Endothelial cell of umbilical vein (primary cell): ENCODE data around the gene TMOD1. TPM values are rescaled to one million over a fixed set of nuclear protein-coding genes. Genes with fewer than 3 reads are reported as not detected.

ENCODE experiments used
- BruUV-seq: library from RNA; stranded (reverse); fragments of 400-500 nt; replicated peaks from 2 replicates; lab custom pipeline; 2021; lab: Mats Ljungman, UMichigan
- CTCF ChIA-PET: fragments of 300-600, 350-600 bp; sonication (Branson Sonifier 250); formaldehyde crosslinking; loops from one replicate; lab custom pipeline; 2021; ENCODE audit warnings: antibody characterized with exemption, inconsistent platforms; lab: Charles Lee
- POLR2A ChIA-PET: fragments of 300-600, 350-600 bp; sonication (Branson Sonifier 250); formaldehyde crosslinking; loops from one replicate; lab custom pipeline; 2021; ENCODE audit warnings: antibody characterized with exemption, inconsistent platforms; lab: Charles Lee
- DNase-seq: peaks from one replicate; pipeline ENCODE4 v3.0.0-alpha.2; 2011; ENCODE audit warnings: low read depth, low spot score
- FAIRE-seq: peaks from 2 replicates; lab custom pipeline; 2011; peaks lifted over from hg19 to GRCh38; lab: Jason Lieb, UNC
- H2AFZ ChIP-seq: 2 replicates; pipeline ENCODE4 v1.6.0; 2012; ENCODE audit warnings: low read depth, low read length, control low read depth, inconsistent platforms
- H3K27ac ChIP-seq: 2 replicates; pipeline ENCODE4 v1.5.1; 2011; ENCODE audit warnings: low read depth, mild to moderate bottlenecking, control low read depth, low read length, moderate library complexity; ENCODE audit not compliant: insufficient read depth
- H3K27me3 ChIP-seq, 2 experiments: 2 replicates each; pipeline versions ENCODE4 v1.6.0 to v1.6.1; 2011; ENCODE audit warnings: low read length in 2 of 2, mixed read lengths in 1 of 2; ENCODE audit not compliant: control insufficient read depth in 2 of 2, insufficient read depth in 2 of 2
- H3K36me3 ChIP-seq, 2 experiments: 2 replicates in 1 of 2; 3 replicates in 1 of 2; pipeline ENCODE4 v1.5.1; 2011; ENCODE audit warnings: low read length in 2 of 2, mild to moderate bottlenecking in 1 of 2, moderate library complexity in 1 of 2; ENCODE audit not compliant: control insufficient read depth in 2 of 2, insufficient read depth in 2 of 2; ENCODE audit errors: extremely low read depth in 1 of 2
- H3K4me1 ChIP-seq: 3 replicates; pipeline ENCODE4 v1.5.1; 2011; ENCODE audit warnings: mild to moderate bottlenecking, low read length; ENCODE audit not compliant: control insufficient read depth, insufficient read depth; ENCODE audit errors: extremely low read depth
- H3K4me2 ChIP-seq: 2 replicates; pipeline ENCODE4 v1.6.1; 2011; ENCODE audit warnings: low read length, control low read depth, mixed read lengths; ENCODE audit not compliant: insufficient read depth
- H3K4me3 ChIP-seq, 3 experiments: fragments of 200-600 bp in 1 of 3; sonication (generic), shearing (Covaris generic) in 1 of 3; replicated peaks in 1 of 3; 2 replicates each; pipeline ENCODE4 v1.5.1; 2011 to 2016; ENCODE audit warnings: control low read depth in 3 of 3, low read length in 3 of 3, mild to moderate bottlenecking in 2 of 3, inconsistent platforms in 1 of 3, low read depth in 1 of 3, moderate library complexity in 1 of 3; ENCODE audit not compliant: insufficient read depth in 1 of 3
- H3K79me2 ChIP-seq: 2 replicates; pipeline ENCODE4 v1.6.0; 2012; ENCODE audit warnings: low read length, inconsistent platforms; ENCODE audit not compliant: control insufficient read depth, insufficient read depth
- H3K9ac ChIP-seq: replicated peaks from 2 replicates; pipeline ENCODE3; 2011; ENCODE audit warnings: low read length, control low read depth; ENCODE audit not compliant: insufficient read depth; ENCODE audit errors: extremely low read depth
- H3K9me1 ChIP-seq: replicated peaks from 3 replicates; pipeline ENCODE4 v1.6.0; 2011; ENCODE audit warnings: mild to moderate bottlenecking, low read length; ENCODE audit not compliant: control insufficient read depth, insufficient read depth; ENCODE audit errors: extremely low read depth
- H3K9me3 ChIP-seq: replicated peaks from 2 replicates; pipeline ENCODE4 v1.5.1; 2012; ENCODE audit warnings: low read length, inconsistent platforms; ENCODE audit not compliant: control insufficient read depth, insufficient read depth
- H4K20me1 ChIP-seq: replicated peaks from 2 replicates; pipeline ENCODE3; 2011; ENCODE audit warnings: mild to moderate bottlenecking, low read length; ENCODE audit not compliant: control insufficient read depth, insufficient read depth; ENCODE audit errors: extremely low read depth
- EZH2 ChIP-seq: IDR thresholded peaks from 2 replicates; pipeline ENCODE4 v1.6.1; 2012; ENCODE audit warnings: borderline replicate concordance, low read depth, mild to moderate bottlenecking, moderate library complexity, low read length, inconsistent platforms; ENCODE audit not compliant: severe bottlenecking
- FOS ChIP-seq: IDR thresholded peaks from 2 replicates; pipeline ENCODE4 v1.6.1; 2011; ENCODE audit warnings: mild to moderate bottlenecking, low read length, moderate library complexity, borderline replicate concordance; ENCODE audit not compliant: insufficient read depth
- GATA2 ChIP-seq: IDR thresholded peaks from 2 replicates; pipeline ENCODE4 v1.7.0; 2011; ENCODE audit warnings: low read depth, mild to moderate bottlenecking, moderate library complexity, mixed read lengths, low read length; ENCODE audit not compliant: insufficient read length, insufficient read depth
- JUN ChIP-seq: IDR thresholded peaks from 2 replicates; pipeline ENCODE4 v1.6.1; 2011; ENCODE audit warnings: borderline replicate concordance, low read depth; ENCODE audit not compliant: insufficient read length, insufficient read depth
- MYC ChIP-seq: IDR thresholded peaks from one replicate; pipeline ENCODE4 v1.6.1; 2011; ENCODE audit warnings: mild to moderate bottlenecking, low read depth, low read length
- POLR2A ChIP-seq: IDR thresholded peaks from 2 replicates; pipeline ENCODE4 v1.6.1; 2012; ENCODE audit warnings: low read depth, mild to moderate bottlenecking, control low read depth, low read length
- POLR2AphosphoS5 ChIP-seq: IDR thresholded peaks from 2 replicates; pipeline ENCODE4 v1.6.1; 2012; ENCODE audit warnings: low read depth, mild to moderate bottlenecking, control low read depth, low read length, moderate library complexity; ENCODE audit not compliant: insufficient read depth
- dilution Hi-C: fragments of 300-500 bp; cut with MboI; formaldehyde crosslinking; loops from one replicate; pipeline ENCODE4 v1.15.0; 2019; ENCODE audit warnings: low sequenced_read_pairs; ENCODE audit not compliant: extremely low pct_ligation_motif_present
- intact Hi-C: fragments of 100-400 bp; cut with micrococcal nuclease; formaldehyde crosslinking; loops from one replicate; pipeline ENCODE4 v1.10.0; 2022
- polyA plus RNA-seq, 4 experiments: library from polyadenylated mRNA; depleted of rRNA in 3 of 4; stranded (reverse) in 3 of 4; unstranded in 1 of 4; fragments of >200 nt; gene quantifications; 2 replicates each; pipeline versions ENCODE4 v1.2.1 to v1.2.3, GENCODE V29; 2011 to 2012; ENCODE audit warnings: missing spikeins in 1 of 4
- total RNA-seq: library from RNA; stranded (reverse); gene quantifications from 2 replicates; pipeline ENCODE4 v1.2.3, GENCODE V29; 2021
- TF ChIP-seq, protein P1 (sequence below), 2 donors: IDR thresholded peaks; 1 replicate in 1 of 2; 2 replicates in 1 of 2; pipeline ENCODE4 v1.5.1; 2011; ENCODE audit warnings: low read length in 2 of 2, mild to moderate bottlenecking in 2 of 2, moderate library complexity in 2 of 2, control low read depth in 1 of 2, inconsistent platforms in 1 of 2, low read depth in 1 of 2; ENCODE audit not compliant: insufficient read depth in 1 of 2; ENCODE audit errors: extremely low read depth in 1 of 2
- TF ChIP-seq, protein P2 (sequence below): IDR thresholded peaks from 2 replicates; pipeline ENCODE4 v1.6.1; 2011; ENCODE audit not compliant: insufficient read depth, insufficient read length

TMOD1 gene
- total and polyA plus RNA-seq, 2 donors (not counting 3 experiments of a cell fraction or from before 2014, with no cell fraction given), result 0.26 to 1.4 TPM

DNA sequence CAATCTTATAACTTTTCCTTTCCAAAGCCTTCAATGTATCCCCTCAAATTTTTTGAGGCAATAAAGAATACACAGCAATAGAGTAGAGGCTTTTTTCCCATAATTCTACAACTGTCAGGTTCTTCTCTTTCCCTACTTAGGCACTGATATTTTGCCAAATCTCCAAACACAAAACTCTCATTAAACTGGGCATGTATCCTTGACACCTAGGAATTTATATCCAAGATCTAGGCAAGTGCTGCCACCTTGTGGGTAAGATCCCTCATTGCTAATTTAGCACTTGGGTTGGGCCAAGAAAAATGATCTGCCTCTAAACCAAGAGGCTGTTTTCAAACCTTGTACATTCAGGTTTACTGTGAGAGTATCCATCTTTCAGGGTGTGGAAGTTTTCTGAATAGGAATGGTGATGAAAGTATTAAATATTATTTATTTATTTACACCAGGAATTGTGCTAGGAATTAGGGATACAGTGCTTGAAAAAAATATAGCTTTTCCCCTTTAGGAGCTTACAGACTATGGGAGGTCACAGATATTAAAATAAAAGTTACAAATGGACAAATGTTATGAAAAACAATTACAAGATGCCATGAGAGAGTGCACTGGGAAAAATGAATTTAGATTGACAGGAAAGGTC, 114.1 kb downstream of the TMOD1 start:
- CTCF ChIA-PET, result interaction anchor here (0.6 to 5.4 kb wide), 61 partner anchors 8 to 761 kb away, joined by 3 to 537 read pairs (median 5); partner anchors contain the start of genes NCBP1, TDRD7, TMOD1 and TSTD2
- POLR2A ChIA-PET, result interaction anchor here (0.5 kb wide), 1 partner anchor 17 kb away, joined by 3 read pairs; no protein-coding TSS in a partner anchor
- intact Hi-C loops (loop anchor here (1.0 to 5.0 kb wide), 5 partner anchors 17 to 758 kb away; no protein-coding TSS in a partner anchor), dilution Hi-C loops (loop anchor here (25.0 kb wide), 1 partner anchor 153 kb away; no protein-coding TSS in a partner anchor)
- peak; percentile 71 for FAIRE-seq
- no TSS peak for BruUV-seq
- H2AFZ ChIP-seq, result no peak overlapping the region
- H3K9ac ChIP-seq, result no peak overlapping the region
- no peak overlapping the region for H3K4me2 ChIP-seq
- no peak overlapping the region for H3K27ac ChIP-seq
- peaks cover 4% of the 10 kb centered on the region for H4K20me1 ChIP-seq
- H3K36me3 ChIP-seq, result peaks cover 2% of the 10 kb centered on the region in 2 experiments
- H3K79me2 ChIP-seq, result no peaks in the 10 kb centered on the region
- no peaks in the 10 kb centered on the region for H3K4me1 ChIP-seq
- H3K27me3 ChIP-seq, result no peaks in the 10 kb centered on the region
- no peaks in the 10 kb centered on the region for H3K9me3 ChIP-seq
- peak; percentile 77 for DNase-seq
- no peaks in the 10 kb centered on the region for H3K9me1 ChIP-seq
- no peak overlapping the region for H3K4me3 ChIP-seq
- no peak for TF ChIP-seq POLR2AphosphoS5
- TF ChIP-seq, protein P1, sequence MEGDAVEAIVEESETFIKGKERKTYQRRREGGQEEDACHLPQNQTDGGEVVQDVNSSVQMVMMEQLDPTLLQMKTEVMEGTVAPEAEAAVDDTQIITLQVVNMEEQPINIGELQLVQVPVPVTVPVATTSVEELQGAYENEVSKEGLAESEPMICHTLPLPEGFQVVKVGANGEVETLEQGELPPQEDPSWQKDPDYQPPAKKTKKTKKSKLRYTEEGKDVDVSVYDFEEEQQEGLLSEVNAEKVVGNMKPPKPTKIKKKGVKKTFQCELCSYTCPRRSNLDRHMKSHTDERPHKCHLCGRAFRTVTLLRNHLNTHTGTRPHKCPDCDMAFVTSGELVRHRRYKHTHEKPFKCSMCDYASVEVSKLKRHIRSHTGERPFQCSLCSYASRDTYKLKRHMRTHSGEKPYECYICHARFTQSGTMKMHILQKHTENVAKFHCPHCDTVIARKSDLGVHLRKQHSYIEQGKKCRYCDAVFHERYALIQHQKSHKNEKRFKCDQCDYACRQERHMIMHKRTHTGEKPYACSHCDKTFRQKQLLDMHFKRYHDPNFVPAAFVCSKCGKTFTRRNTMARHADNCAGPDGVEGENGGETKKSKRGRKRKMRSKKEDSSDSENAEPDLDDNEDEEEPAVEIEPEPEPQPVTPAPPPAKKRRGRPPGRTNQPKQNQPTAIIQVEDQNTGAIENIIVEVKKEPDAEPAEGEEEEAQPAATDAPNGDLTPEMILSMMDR (IDR thresholded peaks at IDR 0.05; ENCODE audit: extremely low read depth in 1 of 2, insufficient read depth in 1 of 2, low read depth in 1 of 2, low read length in 2 of 2), result peak; percentile 62 to 68

DNA sequence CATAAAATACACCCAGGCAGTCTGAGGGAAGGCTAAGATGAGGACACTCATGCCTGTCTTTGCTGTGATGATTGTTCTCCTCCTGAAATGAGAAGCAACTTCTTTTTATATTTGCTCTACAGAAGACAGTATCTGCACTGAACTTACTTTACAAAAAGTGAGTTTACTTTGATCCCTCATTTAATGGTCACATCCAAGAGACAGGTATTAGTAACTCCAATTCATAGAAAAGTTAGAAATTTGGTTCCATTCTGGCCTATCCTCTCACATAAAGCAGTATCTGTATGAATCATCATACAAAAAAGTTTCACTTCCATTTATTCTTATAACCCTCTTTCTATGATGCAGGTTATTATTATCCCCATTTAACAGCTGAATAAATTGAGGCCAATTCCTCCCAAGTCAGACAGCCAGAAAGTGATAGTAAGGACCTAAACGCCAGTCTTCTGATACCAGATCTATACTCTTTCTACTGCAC, 116.5 kb downstream of the TMOD1 start:
- no TSS peak for BruUV-seq
- no peaks in the 10 kb centered on the region for H3K36me3 ChIP-seq
- H3K9me3 ChIP-seq, result no peaks in the 10 kb centered on the region
- FAIRE-seq (no peak), DNase-seq (no peak)
- H3K27ac ChIP-seq, result no peak overlapping the region
- H3K4me2 ChIP-seq, result no peak overlapping the region
- no peaks in the 10 kb centered on the region for H3K27me3 ChIP-seq
- H3K4me3 ChIP-seq, result no peak overlapping the region
- TF ChIP-seq EZH2 (no peak), POLR2A (no peak), POLR2AphosphoS5 (no peak), FOS (no peak), GATA2 (no peak), MYC (no peak), JUN (no peak)
- TF ChIP-seq, protein P1 (IDR thresholded peaks at IDR 0.05; ENCODE audit: extremely low read depth in 1 of 2, insufficient read depth in 1 of 2, low read depth in 1 of 2, low read length in 2 of 2), result no peak
- TF ChIP-seq, protein P2, sequence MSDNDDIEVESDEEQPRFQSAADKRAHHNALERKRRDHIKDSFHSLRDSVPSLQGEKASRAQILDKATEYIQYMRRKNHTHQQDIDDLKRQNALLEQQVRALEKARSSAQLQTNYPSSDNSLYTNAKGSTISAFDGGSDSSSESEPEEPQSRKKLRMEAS, result no peak
- H3K9ac ChIP-seq, result no peak overlapping the region
- no peak overlapping the region for H2AFZ ChIP-seq
- H3K9me1 ChIP-seq, result no peaks in the 10 kb centered on the region
- H3K79me2 ChIP-seq, result no peaks in the 10 kb centered on the region
- H4K20me1 ChIP-seq, result peaks cover 4% of the 10 kb centered on the region
- no peaks in the 10 kb centered on the region for H3K4me1 ChIP-seq
- dilution Hi-C loops (loop anchor here (25.0 kb wide), 1 partner anchor 156 kb away; no protein-coding TSS in a partner anchor), intact Hi-C loops (loop anchor here (5.0 kb wide), 1 partner anchor 761 kb away; no protein-coding TSS in a partner anchor)
- ChIA-PET POLR2A (no interaction called here), CTCF (interaction anchor here (0.6 to 5.4 kb wide), 5 partner anchors 16 to 232 kb away, joined by 3 to 537 read pairs (median 6); partner anchors contain the start of genes NCBP1 and TSTD2)
